ENCODE results near the gene MTHFS.
A peak's percentile ranks its signal among the peaks of the same experiment; 100 is the strongest.
"Not testable (repeated sequence)": the region's sequence is repeated elsewhere in the genome, so short reads cannot be mapped to it uniquely, and the experiment has no call there.

Gene MTHFS

DNA sequence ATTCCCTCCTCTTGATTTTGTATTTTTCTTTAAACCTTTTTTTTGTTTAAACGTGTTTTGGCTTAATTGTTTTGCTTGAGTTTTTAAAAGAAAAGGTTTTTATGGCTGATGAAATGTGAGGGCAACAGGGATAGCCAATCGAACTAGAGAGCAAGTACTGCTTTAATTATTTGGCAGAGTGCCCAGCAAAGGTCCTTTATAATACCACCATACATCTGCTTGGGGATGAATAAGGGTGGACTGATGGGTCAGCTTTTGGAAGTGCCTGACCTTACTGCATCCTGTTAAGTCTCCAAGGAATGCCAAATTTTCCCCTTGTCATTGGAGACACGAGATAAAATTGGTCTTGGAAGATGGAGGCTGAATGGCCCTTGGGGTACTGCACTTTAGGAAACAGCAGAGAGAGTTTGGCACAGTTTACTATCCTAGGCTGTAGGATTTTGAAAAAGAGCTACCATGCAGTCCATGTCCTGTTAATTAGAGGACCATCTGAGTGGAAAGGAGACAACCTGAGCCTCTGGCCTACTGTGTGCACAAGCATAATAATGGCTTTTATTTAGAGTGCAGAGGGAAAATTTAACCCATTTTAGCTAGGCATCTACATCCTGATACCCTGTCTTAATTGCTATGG is 19.8 kb upstream of the MTHFS start:
- H3K4me3 ChIP-seq (ENCODE audit: low read depth, low read length): no peak overlapping the region

DNA sequence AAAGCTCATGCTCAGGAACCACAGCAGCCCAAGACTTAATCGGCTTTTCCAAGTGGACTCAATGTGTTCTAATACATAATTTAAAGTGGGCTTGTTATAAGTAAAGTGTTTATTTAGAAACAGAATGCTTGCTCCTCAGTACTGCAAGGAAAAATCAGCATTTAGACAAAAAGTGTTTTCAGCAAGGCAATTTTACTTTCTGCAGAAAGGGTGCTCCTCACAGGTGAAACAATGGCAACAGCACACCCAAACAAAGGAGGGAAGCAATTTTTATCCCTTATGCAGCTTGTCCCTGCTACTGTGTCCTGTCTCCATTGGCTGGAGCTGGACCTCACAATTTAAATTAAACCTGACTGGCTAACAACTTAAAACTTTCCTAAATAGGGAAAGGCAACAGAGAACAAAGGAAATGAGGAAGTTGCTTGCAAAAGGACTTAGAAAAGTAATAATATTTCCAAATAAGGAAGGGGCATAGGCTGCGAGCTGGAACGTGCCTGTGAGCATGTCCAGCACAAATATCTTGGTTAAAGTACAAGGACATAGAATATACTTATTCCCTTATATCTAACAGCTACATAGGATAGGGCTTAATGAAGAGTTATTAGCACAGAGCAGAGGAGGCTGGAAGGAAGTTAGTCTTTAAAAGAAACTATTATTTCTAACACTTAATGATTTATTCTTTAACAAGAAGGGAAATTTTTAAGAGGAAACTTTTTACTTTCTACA is 19.1 kb upstream of the MTHFS start:
- not testable (repeated sequence) for H3K4me3 ChIP-seq (ENCODE audit: low read depth, low read length)

DNA sequence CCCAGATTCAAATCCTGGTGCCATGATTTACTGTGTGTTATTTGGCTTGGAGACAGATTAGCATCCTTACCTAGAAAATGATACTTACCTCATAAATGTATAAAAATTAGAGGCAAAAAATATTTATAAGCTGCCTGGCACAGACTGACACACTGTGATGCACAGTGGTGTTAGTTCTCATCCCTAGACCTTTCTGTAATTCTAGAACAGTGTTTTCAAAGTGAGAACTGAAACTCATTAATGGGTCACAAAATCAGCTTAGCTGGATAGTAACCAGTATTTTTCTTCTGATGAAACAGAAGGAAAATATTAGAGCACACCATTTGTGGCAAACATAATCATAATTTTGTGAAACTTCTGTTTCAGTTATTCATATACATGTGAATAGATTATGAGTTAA is 17.9 kb upstream of the MTHFS start:
- H3K4me3 ChIP-seq (ENCODE audit: low read depth, low read length): no peak overlapping the region

DNA sequence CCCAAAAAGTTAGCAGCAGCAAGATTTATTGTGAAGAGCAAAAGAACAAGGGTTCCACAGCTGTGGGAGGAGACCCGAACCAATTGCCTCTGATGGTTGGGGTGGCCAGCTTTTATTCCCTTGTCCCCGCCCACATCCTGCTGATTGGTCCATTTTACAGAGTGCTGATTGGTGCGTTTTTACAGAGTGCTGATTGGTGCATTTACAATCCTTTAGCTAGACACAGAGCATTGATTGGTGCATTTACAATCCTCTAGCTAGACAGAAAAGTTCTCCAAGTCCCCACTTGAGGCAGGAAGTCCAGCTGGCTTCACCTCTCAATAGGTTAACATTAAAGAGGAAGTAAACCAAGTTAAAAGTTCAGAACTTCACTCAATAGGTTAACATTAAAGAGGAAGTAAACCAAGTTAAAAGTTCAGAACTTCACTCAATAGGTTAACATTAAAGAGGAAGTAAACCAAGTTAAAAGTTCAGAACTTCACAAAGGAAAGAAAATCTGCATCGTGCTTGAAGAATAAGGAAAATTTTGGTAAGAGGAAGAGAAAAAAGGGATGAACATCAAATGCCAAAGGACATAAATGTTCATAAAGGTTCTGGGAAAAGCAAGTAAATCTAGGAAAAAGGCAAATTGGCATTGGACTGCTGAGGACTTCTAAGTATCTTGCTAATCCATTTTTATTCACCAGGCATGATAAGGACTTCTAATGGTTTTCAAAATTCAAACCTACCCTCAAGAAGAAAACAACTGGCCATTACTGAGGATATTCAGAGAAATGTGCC is 12.9 kb upstream of the MTHFS start:
- H3K4me3 ChIP-seq (ENCODE audit: low read depth, low read length): not testable (repeated sequence)

DNA sequence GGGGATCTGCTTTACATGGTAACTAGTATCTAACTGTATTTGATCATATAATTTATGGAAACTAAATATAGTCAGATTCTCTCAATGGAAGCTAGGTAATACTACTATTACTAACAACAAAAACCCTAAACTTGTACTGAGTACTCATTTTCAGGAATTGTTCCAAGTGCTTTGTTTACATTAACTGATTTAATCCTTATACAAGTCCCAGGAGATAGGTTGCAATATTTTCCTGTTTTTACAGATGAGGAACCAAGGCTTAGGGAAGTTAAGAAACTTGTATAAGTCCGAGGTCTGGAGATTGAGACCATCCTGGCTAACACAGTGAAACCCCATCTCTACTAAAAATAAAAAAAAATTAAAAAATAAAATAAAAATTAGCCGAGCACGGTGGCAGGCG is 7.5 kb upstream of the MTHFS start:
- H3K4me3 ChIP-seq (ENCODE audit: low read depth, low read length): no peak overlapping the region

DNA sequence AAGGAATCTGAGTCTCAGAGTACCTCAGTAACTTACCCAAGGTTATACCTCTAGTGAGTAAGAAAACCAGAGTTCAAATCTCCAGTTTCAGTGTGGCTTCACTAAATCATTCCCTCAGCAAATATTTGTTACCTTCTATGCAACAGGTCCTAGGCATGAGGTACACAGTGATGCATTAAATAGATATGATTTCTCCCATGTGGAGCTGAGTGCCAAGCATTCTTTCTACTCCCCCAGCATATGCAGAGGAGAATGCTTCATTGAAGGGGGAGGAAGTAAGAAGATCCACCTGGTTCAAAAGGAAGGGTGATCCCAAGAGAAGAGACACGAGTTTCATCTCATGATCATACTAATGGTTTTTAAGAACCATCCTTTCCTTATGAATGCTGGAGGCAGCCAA is 6.8 kb upstream of the MTHFS start:
- H3K4me3 ChIP-seq (ENCODE audit: low read depth, low read length): no peak overlapping the region

DNA sequence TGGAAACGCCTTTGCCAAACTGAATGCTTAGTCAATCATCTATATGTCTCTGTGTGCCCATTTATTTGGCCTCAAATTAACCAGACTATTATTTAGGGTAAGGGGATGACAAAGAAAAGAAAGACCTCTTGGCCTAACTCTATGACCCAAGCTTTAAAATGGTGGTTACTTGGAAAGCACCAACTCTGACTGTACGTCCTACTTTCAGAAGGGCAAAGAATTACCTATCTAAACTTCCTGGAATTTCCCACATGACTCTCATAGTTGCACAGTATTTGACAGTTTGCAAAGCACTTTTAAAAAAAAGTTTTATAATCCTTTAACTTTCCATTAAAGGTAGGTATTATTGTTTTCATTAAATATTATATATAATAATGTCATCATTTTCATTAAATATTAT is 6.3 kb upstream of the MTHFS start:
- H3K4me3 ChIP-seq (ENCODE audit: low read depth, low read length): no peak overlapping the region

DNA sequence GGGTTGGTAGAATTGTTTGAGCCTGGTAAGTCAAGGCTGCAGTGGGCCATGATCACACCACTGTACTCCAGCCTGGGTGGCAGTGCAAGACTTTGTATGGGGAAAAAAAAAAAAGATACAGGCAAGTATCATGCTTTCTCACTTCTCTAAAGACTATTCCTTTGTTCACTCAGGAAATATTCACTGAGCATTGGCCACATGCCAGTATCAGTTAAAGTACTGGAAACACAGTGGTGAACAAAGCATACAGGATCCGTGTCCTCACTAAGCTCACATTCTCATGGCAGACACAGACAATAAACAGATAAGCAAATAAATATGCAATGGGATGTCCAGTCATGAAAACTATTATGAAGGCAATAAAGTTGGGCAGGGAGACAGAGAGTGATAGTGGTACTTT is 5.1 kb upstream of the MTHFS start:
- no peak overlapping the region for H3K4me3 ChIP-seq (ENCODE audit: low read depth, low read length)

DNA sequence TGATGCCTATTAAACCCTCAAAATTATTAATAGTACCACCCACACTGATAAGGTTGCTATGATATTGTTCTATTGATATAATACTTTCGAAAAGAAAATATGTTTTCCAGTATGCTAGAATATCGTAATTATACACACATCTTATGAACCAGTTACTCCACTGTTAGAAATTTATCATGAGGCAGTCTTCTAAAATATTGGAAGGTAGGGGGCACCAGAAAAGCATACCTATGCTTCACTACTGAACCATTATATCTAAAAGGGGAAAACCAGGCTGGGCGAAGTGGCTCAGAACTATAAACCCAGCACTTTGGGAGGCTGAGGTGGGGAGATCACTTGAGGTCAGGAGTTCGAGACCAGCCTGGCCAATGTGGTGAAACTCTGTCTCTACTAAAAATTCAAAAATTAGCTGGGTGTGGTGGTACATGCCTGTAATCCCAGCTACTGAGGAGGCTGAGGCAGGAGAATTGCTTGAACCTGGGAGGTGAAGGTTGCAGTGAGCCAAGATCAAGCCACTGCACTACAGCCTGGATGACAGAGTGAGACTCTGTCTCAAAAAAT is 4.1 kb upstream of the MTHFS start:
- H3K4me3 ChIP-seq (ENCODE audit: low read depth, low read length): not testable (repeated sequence)

DNA sequence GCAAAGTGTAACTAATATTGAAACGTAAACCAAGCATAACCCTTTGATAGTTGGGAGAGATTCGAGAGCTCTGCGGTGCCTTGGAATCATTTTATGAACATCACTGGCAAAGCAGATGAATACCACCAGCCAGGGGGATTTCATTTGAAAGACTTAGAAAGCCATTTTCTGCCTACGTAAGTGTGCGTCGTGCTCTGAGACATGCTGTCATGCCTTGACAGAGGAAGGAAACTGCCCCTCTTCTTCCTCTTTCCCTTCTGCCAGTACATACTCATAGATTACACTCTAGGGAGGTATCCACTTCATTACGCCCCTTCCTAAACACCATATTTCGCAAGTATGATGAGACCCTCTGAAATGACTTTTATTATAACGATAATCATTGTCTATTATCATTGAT is 3.3 kb upstream of the MTHFS start:
- H3K4me3 ChIP-seq (ENCODE audit: low read depth, low read length): no peak overlapping the region

DNA sequence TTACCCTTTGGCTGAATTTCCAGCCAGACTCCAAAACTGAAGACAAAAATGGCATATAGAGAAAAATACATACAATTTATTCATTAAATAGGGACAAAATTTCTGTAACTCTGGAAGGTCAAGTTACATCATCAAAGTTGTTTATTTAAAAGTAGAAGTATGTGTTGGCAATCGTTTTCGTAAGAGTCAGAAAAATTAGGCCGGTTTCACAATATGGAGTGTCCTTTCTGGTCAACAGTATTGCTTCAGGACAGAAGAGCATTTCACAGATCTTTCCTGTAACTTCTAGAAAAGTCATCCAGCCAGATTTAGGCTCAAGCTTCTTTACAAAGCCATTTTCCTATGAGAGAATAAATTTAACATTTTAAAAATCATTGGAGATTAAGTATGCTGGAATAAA is 2.0 kb upstream of the MTHFS start:
- H3K4me3 ChIP-seq (ENCODE audit: low read depth, low read length): not testable (repeated sequence)

DNA sequence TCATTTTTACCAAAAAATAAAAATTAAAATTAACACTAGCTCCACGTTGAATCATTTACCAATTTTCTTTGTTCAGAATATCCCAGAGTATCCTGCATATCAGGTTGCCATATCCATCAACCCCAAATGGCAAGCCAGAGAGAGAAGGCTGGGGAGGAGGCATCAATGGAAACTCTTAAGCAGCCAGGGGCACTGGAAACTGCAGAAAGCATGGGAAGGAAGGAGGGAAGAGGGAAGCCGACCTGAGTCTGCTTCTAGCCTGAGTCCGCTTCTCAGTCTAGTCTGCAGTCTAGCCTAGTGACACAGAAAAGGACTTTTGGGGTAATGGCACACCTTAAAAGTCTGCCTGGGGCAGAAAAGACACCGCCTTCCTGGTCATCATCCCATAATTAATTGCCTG is 1.6 kb upstream of the MTHFS start:
- no peak overlapping the region for H3K4me3 ChIP-seq (ENCODE audit: low read depth, low read length)

DNA sequence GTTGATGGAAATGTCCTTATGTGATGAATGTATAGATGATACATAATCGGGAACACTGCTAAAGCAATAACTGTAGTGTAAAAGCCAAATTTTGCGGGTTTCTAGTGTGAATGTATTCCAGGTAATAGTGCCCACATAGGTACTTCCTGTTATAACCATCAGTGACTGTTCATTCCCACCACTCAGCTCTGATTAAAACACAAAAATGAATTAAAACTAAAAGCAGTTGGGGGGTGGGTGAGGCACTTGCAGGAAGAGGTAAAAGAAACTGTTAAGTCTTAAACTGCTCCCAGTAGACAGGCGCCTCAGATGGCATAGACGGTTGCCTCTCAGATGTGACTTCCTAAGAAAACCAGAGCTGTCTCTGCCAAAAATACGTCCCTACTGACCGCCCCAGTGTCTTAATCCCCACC is 893 bp upstream of the MTHFS start:
- H3K4me3 ChIP-seq (ENCODE audit: low read depth, low read length): no peak overlapping the region

DNA sequence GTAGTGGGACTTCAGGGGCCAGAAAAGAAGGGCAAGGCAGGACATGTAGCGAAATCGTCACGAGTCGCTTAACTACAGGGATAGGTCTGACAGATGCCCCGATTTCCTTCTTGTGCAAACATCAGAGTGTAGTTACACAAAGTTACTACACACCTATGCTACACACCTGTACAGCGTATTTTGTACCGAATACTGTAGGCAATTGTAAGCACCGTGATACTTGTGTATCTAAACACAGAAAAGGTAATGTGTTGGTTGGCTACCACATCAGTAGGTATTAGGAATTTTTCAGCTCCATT is 515 bp upstream of the MTHFS start:
- peak overlapping the region; percentile 95 for H3K4me3 ChIP-seq (ENCODE audit: low read depth, low read length)

DNA sequence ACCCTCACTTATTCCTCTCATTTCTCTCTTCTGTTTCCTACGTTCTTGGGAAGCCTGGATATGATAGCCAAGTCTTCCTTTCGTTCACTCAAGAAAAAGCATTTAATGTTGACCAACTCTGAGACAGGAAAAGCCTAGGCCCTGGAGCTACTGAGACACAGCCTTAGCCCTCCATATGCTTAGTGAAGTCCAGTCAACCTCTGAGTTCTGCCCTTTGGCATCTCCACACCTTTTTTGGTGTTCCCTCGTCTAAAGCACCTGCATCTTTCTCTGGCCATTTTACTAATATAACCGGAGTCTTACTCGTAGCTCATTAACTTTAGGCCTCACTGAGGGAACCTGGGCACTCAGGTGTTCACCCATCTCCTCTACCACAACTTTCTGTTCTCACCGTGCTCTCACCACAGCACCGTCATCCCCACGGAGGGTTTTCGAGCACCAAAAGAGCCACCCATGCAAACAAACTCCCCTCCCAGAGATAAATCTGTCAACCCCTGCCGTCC is 632 bp downstream of the MTHFS start:
- peak overlapping the region; percentile 95 for H3K4me3 ChIP-seq (ENCODE audit: low read depth, low read length)

DNA sequence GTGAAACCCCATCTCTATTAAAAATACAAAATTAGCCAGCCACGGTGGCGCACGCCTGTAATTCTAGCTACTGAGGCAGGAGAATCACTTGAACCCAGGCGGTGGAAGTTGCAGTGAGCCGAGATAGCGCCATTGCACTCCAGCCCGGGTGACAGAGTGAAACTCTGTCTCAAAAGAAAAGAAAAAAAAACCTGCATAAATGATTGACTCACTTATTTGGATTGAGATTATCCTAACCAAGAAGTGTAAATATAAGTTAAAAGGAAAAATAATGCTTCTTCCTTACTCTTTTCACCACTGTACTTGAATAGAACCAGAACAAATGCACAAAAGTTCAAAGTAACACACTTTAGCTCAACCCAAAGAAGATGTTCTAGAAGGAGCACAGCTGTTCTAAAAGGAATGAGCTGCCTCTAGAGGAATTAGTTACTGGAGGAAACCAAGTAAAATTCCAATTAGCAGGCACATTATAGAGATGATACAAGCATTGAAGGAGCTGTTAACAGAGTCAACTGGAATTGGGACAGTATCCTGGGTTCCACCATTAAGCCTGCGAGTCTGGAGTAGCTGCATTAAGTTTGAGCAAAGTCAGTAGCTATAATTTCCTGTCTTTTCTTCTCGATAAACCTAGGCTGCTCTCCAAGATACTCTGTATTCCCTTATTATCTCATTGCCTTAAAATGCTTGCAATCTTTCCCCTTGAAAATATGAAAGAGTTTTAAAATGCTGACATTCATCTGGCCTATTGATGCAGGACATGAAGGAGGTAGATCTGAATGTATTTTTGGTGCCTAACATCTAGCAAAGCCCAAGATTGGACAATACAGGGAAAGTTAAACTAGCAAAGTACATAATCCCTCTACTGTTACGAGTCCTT is 9.5 kb downstream of the MTHFS start:
- H3K4me3 ChIP-seq (ENCODE audit: low read depth, low read length): no peak overlapping the region

DNA sequence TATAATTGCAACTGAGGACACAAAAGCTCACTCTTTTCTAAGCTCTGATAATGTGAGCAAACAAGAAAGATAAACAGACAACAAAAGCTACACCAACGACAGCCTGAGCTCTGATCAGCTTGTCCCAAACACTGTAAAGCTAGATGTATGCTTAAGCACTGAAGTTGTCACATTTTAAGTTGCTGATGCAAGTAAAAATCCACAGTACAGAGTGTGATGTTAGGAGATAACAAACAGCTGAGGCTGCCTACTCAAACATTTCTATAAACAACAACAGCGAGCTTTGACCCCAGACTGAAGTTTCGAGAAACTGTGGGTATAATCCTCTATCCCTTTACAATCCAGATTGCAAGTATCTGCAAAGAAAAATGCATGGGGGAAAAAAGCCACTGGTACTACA is 10.7 kb downstream of the MTHFS start:
- H3K4me3 ChIP-seq (ENCODE audit: low read depth, low read length): no peak overlapping the region

DNA sequence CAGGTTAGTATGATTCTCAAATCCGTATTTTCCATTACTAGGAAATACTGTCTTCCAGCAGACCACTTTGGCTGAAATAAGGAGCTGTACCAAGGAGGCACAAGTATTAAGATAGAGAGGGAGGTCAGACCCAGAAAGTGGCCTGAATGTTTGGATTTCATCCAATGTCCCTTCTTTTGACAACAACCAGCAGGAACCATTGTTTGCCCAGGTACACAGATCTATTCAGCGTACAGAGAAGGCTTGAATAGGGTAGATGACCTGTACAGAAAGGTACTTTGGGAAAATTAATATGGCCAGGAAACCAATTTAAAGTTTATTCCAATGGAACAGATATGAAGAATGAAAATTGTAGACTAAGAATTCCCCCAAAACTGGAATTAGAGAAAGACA is 12.6 kb downstream of the MTHFS start:
- no peak overlapping the region for H3K4me3 ChIP-seq (ENCODE audit: low read depth, low read length)

DNA sequence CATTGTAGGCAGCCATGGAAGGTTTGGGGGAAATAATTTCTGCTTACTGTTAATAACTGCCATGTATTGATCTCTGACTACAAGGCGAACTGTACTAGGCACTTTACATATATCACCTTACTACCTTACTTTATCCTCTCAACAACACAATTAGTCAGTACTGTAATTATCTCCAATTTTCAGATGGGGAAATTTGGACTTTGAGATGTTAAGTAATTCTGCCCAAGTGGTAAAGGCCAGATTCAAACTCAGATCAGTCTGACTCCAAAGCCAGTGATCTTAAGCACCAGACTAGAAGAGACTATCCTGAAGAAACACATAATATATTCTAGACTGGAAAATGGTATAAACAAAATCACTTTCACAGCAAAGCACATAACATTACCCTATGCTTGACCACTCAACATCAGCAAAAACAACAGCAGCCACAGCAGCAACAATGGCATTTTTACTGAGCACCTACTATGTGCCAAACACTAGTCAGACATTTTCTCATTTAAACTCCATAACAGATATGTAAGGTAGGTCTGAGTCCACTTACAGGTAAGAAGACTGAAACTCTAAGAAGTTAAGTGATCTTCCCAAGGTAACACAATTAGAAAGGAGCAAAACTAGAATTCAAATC is 13.1 kb downstream of the MTHFS start:
- no peak overlapping the region for H3K4me3 ChIP-seq (ENCODE audit: low read depth, low read length)

DNA sequence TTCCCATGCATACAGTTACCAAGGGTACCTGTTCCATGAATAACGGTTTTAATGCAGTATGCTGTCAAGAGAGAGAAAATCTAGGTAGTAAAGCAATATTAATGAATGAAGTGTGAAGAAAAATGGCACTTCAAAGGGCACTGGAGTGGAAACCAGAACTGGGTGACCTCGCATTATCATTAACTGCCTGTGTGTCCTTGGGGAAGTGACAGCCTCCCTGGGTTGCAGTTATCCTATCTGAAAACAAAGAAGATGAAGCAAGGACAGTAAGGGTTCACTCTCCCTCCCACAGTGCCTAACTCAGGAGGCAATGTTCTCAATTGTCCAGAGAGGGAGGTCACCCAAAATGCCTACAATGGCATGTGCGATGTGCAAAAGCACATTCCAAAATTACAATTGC is 15.1 kb downstream of the MTHFS start:
- no peak overlapping the region for H3K4me3 ChIP-seq (ENCODE audit: low read depth, low read length)
